ENCODE results near the gene ADD1. TPM values are rescaled to one million over a fixed set of nuclear protein-coding genes. Genes with fewer than 3 reads are reported as not detected.
"Not testable (repeated sequence)": the region's sequence is repeated elsewhere in the genome, so short reads cannot be mapped to it uniquely, and the experiment has no call there.

The ADD1 gene
- total RNA-seq, 2 experiments from 2014 or later: 196 to 206 TPM

DNA sequence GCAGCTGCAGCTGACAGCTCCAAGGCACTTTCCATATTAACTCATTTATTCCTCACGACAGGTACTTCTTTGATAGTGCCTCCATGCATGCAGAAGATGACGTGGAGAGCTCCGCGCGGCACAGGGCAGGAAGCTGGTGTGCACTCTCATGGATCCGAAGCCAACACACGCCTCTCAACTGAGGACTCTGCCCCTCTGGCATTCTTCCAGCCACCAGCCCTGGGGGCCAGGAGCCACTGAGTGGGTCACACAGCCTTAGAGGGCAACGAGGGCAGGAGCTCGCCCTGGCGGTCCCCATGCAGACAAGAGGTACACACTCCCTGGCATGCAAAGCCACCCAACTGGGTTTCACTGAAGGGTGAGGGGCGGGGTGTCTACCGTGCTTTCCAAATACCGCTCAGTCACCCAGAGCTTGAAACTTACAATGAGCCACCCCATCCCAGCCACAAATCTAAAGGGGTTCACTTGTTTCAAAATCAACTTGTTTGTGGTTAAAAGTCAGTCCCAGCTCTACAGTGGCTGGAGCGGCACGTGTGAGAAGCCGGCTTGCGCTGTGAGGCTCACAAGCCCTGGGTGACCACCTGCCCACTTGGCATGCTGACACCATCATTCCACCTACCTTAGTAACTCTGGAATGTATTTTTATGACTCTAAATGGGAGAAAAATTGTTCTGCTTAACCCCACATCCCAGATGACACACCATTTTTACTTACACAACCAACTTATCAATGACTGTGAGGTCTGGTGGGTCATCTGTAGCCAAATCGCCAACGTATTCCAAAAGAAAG is 103.4 kb downstream of the ADD1 start:
- DNase-seq (no peak), ATAC-seq (no peak)
- intact Hi-C loops (cut with DNase I, micrococcal nuclease): no loop called here
- Mint-ChIP-seq H3K27me3 (no peaks in the 10 kb centered on the region), H3K4me3 (no peak overlapping the region), H3K36me3 (ENCODE audit: low read depth) (peaks cover 78% of the 10 kb centered on the region), H3K4me1 (peaks cover 18% of the 10 kb centered on the region), H3K9me3 (ENCODE audit: low read depth) (no peaks in the 10 kb centered on the region), H3K27ac (peak overlapping the region; percentile 5)
- ChIA-PET CTCF (interaction anchor here (1.2 to 1.7 kb wide), 2 partner anchors 16 to 183 kb away, joined by 3 to 4 read pairs; partner anchors contain the start of genes GRK4 and NOP14), POLR2A (interaction anchor here (1.4 kb wide), 1 partner anchor 11 kb away, joined by 9 read pairs; no protein-coding TSS in a partner anchor)

DNA sequence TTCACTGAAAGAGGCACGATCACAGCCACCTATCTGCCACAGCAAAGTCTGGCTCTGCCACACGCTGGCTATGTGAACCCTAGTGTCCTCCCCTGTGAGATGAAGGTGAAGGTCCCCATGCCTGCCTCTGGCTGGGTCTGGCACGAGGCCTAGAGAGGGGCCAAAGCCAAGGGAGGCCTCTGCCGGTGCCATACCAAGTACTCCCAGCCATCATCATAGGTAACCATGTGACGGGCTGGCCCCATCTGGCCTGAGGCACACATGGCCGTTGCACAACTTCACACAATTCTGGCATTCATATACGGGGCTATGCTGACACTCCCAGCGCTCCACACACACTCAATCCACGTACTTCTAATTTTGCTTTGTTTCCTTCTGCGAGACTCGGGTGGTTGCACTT is 104.3 kb downstream of the ADD1 start:
- Mint-ChIP-seq H3K27ac (peak overlapping the region; percentile 26), H3K4me3 (no peak overlapping the region), H3K9me3 (ENCODE audit: low read depth) (no peaks in the 10 kb centered on the region), H3K27me3 (no peaks in the 10 kb centered on the region), H3K36me3 (ENCODE audit: low read depth) (peaks cover 78% of the 10 kb centered on the region), H3K4me1 (peaks cover 12% of the 10 kb centered on the region)
- ChIA-PET POLR2A (no interaction called here), CTCF (interaction anchor here (1.7 kb wide), 2 partner anchors 12 to 184 kb away, joined by 4 read pairs; no protein-coding TSS in a partner anchor)
- DNase-seq: peak; percentile 2
- intact Hi-C loops (cut with DNase I, micrococcal nuclease): no loop called here
- ATAC-seq: no peak

DNA sequence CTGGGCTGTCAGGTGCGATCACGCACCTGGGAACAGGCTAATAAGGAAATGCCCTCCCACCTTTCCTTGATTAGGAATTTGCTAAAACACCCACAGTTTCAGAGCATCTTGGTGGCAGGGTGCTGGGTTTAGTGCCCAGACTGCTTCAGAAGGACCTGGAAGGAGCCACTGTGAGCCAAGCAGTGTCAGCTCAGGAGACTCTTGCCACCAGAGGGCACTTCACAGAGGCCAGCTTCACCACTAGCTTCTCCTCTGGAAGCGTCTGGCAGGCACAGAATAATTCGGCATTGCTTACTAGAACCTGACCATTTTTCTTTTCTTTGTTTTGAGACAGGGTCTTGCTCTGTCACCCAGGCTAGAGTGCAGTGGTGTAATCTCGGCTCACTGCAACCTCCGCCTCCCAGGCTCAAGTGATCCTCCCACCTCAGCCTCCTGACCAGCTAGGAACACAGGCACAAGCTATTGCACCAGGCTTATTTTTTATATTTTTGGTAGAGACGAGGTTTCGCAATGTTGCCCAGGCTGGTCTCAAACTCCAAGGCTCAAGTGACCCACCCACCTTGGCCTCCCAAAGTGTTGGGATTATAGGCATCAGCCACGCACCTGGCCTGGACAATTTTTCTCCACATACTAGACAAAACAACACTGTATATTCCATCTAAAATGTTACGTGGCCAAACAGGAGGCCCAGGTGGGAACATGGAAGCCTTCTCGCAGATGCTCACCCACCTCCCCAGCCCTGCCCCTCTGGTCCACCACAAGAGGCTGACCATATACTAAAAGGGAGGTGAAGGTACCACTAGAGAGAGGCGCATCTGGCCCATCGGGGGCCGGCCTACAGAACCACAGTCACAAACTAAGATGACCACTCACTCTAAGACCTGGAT is 105.5 kb downstream of the ADD1 start:
- peak; percentile 54 for DNase-seq
- POLR2A ChIA-PET: no interaction called here
- Mint-ChIP-seq H3K27ac (no peak overlapping the region), H3K36me3 (ENCODE audit: low read depth) (peaks cover 81% of the 10 kb centered on the region), H3K4me3 (no peak overlapping the region), H3K4me1 (peaks cover 20% of the 10 kb centered on the region), H3K27me3 (no peaks in the 10 kb centered on the region), H3K9me3 (ENCODE audit: low read depth) (no peaks in the 10 kb centered on the region)
- intact Hi-C loops (cut with DNase I, micrococcal nuclease): no loop called here
- CTCF ChIA-PET: interaction anchor here (1.5 to 1.7 kb wide), 3 partner anchors 8 to 185 kb away, joined by 3 to 4 read pairs (median 4); no protein-coding TSS in a partner anchor
- peak; percentile 76 for ATAC-seq

DNA sequence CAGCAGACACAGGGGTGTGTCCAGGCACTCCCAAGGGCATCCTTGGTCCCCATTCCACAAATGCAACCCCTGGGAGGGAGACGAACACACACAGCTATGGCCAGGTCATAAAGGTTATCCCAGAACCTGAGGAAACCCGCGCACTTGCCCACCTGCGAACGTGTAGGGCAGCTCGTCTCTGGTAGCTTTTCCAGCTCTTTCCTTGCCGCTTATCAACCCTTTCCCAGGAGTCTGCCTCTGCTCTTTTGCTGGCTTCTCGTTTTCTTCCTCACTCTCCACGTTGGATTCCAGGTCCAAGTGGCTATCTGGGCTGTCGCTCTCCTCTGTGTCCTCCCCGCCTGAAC is 106.1 kb downstream of the ADD1 start:
- Mint-ChIP-seq H3K4me1 (peaks cover 26% of the 10 kb centered on the region), H3K36me3 (ENCODE audit: low read depth) (peaks cover 81% of the 10 kb centered on the region), H3K4me3 (no peak overlapping the region), H3K9me3 (ENCODE audit: low read depth) (no peaks in the 10 kb centered on the region), H3K27me3 (no peaks in the 10 kb centered on the region), H3K27ac (peak overlapping the region; percentile 44)
- POLR2A ChIA-PET: interaction anchor here (0.5 kb wide), 1 partner anchor 11 kb away, joined by 4 read pairs; no protein-coding TSS in a partner anchor
- ATAC-seq (no peak), DNase-seq (no peak)
- intact Hi-C loops (cut with DNase I, micrococcal nuclease): loop anchor here in 1 of 2 experiments (5.0 kb wide), 1 partner anchor 202 kb away; no protein-coding TSS in a partner anchor
- CTCF ChIA-PET: interaction anchor here (1.5 to 1.7 kb wide), 2 partner anchors 9 to 14 kb away, joined by 3 to 4 read pairs; no protein-coding TSS in a partner anchor

- intact Hi-C loops (cut with DNase I, micrococcal nuclease): loop anchor here in 1 of 2 experiments (5.0 kb wide), 1 partner anchor 203 kb away; no protein-coding TSS in a partner anchor
- ATAC-seq: no peak
- no peak overlapping the region for H3K4me3 Mint-ChIP-seq
- no peaks in the 10 kb centered on the region for H3K9me3 Mint-ChIP-seq (ENCODE audit: low read depth)
- peak overlapping the region; percentile 49 for H3K27ac Mint-ChIP-seq
- H3K36me3 Mint-ChIP-seq (ENCODE audit: low read depth): peaks cover 79% of the 10 kb centered on the region
- DNase-seq: no peak
- ChIA-PET POLR2A (interaction anchor here (0.5 kb wide), 1 partner anchor 12 kb away, joined by 4 read pairs; no protein-coding TSS in a partner anchor), CTCF (interaction anchor here (1.5 kb wide), 1 partner anchor 10 kb away, joined by 3 read pairs; no protein-coding TSS in a partner anchor)
- H3K4me1 Mint-ChIP-seq: peaks cover 30% of the 10 kb centered on the region
- no peaks in the 10 kb centered on the region for H3K27me3 Mint-ChIP-seq
Measured at GRCh38 chr4:2950221-2950989, 106.8 kb downstream of the ADD1 start.

DNA sequence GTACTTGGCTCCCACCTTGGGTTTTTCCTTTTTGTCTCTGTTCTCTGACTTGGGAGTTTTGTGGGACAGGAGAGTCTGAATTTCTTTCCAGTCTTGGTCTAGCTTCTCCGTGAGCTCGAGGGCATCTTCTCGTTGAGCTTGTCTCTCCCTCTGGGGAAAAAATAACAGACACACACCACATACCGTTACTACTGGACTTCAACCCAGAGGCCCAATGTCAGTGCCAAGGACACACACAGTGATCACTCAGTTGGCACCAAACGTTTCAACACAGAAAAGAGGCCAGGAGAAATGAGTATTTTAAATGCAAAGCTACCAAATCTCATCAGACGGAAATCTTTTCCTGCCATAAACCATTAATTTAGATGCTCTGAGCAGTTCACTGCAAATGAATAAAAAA is 109.9 kb downstream of the ADD1 start:
- H3K4me3 Mint-ChIP-seq: peak overlapping the region; percentile 51

DNA sequence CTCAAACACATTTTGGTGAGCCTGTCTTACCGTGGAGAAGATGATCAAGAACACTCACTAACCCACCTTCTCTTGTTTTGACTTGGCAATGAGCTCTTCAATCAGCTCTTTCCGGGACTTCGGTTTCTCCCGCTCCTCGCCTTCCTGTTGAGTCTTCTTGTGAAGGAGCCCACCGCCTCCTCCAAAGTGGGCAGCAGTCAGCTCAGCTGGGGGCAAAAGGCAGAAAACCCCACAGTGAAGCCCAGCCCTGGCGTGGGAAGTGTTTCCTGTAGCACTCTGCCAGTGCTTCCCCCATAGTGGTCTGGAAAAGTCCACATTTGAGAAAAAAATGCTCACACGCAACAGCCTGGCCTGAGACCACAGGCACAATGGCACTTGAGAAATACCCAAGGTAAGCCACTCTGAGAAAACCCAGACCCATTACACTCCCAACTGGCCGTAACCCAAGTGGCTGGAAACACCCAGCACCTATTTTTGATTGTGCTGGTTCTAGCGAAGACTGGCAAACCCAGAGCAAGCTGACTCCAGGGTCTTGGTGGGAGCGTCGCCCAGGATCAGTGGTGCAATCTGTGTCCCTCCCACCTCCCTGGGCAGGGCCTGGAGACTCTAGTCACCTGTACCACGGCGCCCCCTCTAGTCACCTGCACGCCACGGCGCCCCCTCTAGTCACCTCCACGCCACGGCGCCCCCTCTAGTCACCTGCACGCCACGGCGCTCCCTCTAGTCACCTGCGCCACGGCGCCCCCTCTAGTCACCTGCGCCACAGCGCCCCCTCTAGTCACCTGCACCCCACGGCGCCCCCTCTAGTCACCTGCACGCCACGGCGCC is 110.9 kb downstream of the ADD1 start:
- no peaks in the 10 kb centered on the region for H3K27me3 Mint-ChIP-seq
- POLR2A ChIA-PET: interaction anchor here (0.5 to 1.7 kb wide), 6 partner anchors 9 to 486 kb away, joined by 3 to 40 read pairs (median 5); partner anchors contain the start of genes GRK4 and RNF4
- peaks cover 69% of the 10 kb centered on the region for H3K4me1 Mint-ChIP-seq
- H3K9me3 Mint-ChIP-seq (ENCODE audit: low read depth): no peaks in the 10 kb centered on the region
- DNase-seq: peak; percentile 88
- H3K36me3 Mint-ChIP-seq (ENCODE audit: low read depth): peaks cover 86% of the 10 kb centered on the region
- peak overlapping the region; percentile 90 for H3K27ac Mint-ChIP-seq
- intact Hi-C loops (cut with DNase I, micrococcal nuclease): loop anchor here (1.0 to 5.0 kb wide), 9 partner anchors 8 to 542 kb away; partner anchors contain the start of genes ADD1 (in 1 of the 2), RNF4 (in 1 of the 2) and TNIP2 (in 1 of the 2)
- ATAC-seq: peak; percentile 83
- H3K4me3 Mint-ChIP-seq: peak overlapping the region; percentile 51
- CTCF ChIA-PET: interaction anchor here (0.6 to 2.0 kb wide), 26 partner anchors 8 to 230 kb away, joined by 3 to 45 read pairs (median 4); partner anchors contain the start of genes GRK4, NOP14 and TNIP2

More for the DNA sequence above, 109.9 kb downstream of the ADD1 start:
- ChIA-PET POLR2A (interaction anchor here (0.6 to 1.7 kb wide), 3 partner anchors 17 to 485 kb away, joined by 3 to 40 read pairs (median 4); partner anchors contain the start of gene RNF4), CTCF (interaction anchor here (0.7 to 2.0 kb wide), 11 partner anchors 9 to 396 kb away, joined by 3 to 45 read pairs (median 6); partner anchors contain the start of genes GRK4 and NOP14)
- Mint-ChIP-seq H3K9me3 (ENCODE audit: low read depth) (no peaks in the 10 kb centered on the region), H3K36me3 (ENCODE audit: low read depth) (peaks cover 85% of the 10 kb centered on the region), H3K4me1 (peaks cover 60% of the 10 kb centered on the region), H3K27me3 (no peaks in the 10 kb centered on the region), H3K27ac (peak overlapping the region; percentile 90)
- DNase-seq: no peak
- intact Hi-C loops (cut with DNase I, micrococcal nuclease): loop anchor here in 1 of 2 experiments (5.0 kb wide), 1 partner anchor 206 kb away; no protein-coding TSS in a partner anchor
- ATAC-seq: no peak

- H3K4me3 Mint-ChIP-seq; H3K9me3 Mint-ChIP-seq (ENCODE audit: low read depth); H3K27me3 Mint-ChIP-seq; DNase-seq; ATAC-seq: not testable (repeated sequence)
- H3K4me1 Mint-ChIP-seq: peaks cover 76% of the 10 kb centered on the region
- ChIA-PET POLR2A (interaction anchor here (1.4 kb wide), 1 partner anchor 19 kb away, joined by 4 read pairs; no protein-coding TSS in a partner anchor), CTCF (interaction anchor here (0.6 to 1.7 kb wide), 14 partner anchors 9 to 543 kb away, joined by 3 to 22 read pairs (median 3); no protein-coding TSS in a partner anchor)
- intact Hi-C loops (cut with DNase I, micrococcal nuclease): loop anchor here in 1 of 2 experiments (2.0 kb wide), 1 partner anchor 543 kb away; no protein-coding TSS in a partner anchor
- H3K27ac Mint-ChIP-seq: peak overlapping the region; percentile 74
- peaks cover 83% of the 10 kb centered on the region for H3K36me3 Mint-ChIP-seq (ENCODE audit: low read depth)
Measured at GRCh38 chr4:2955186-2956044, 111.8 kb downstream of the ADD1 start.

DNA sequence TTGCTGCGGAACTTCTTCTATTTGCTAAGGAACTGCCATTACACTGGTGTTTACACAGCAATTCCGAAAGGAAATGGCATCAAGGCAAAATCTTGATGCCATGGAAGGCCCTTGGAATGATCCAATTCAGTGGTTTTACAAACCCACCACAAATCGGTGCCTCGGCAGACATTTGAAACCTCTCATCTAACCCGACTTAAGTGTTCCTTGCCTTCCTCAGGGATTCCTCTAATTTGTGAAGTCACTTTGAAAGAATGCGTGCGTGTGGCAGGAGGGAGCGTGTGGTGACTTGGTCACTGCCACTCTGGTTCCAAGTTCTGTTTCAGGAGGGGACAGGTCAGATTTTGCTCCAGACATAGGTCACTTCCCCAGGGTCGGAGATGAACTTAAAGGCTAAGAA is 114.8 kb downstream of the ADD1 start:
- Mint-ChIP-seq H3K27ac (peak overlapping the region; percentile 68), H3K4me1 (peaks cover 71% of the 10 kb centered on the region), H3K36me3 (ENCODE audit: low read depth) (peaks cover 68% of the 10 kb centered on the region), H3K4me3 (no peak overlapping the region), H3K9me3 (ENCODE audit: low read depth) (no peaks in the 10 kb centered on the region), H3K27me3 (no peaks in the 10 kb centered on the region)
- no peak for DNase-seq
- ChIA-PET CTCF (no interaction called here), POLR2A (no interaction called here)
- no peak for ATAC-seq
- intact Hi-C loops (cut with DNase I, micrococcal nuclease): no loop called here
